T-cell (primary cell): Measurements from ENCODE around the gene PPP1R15B. TPM values are rescaled to one million over a fixed set of nuclear protein-coding genes. Genes with fewer than 3 reads are reported as not detected.
"Not testable (repeated sequence)": the region's sequence is repeated elsewhere in the genome, so short reads cannot be mapped to it uniquely, and the experiment has no call there.

Experiments
- ATAC-seq, 4 experiments: fragments of 200-7000 bp in 3 of 4; fragments of 150-1000 bp in 1 of 4; cut with Tn5 transposase; replicated peaks in 1 of 4; 1 replicate in 3 of 4; 2 replicates in 1 of 4; pipeline ENCODE4 v1.10.0; 2021; ENCODE audit warnings: moderate library complexity in 3 of 4, mild to moderate bottlenecking in 2 of 4, moderate number of reproducible peaks in 1 of 4
- CTCF ChIA-PET, 2 donors: fragments of 300-600 bp; sonication (Branson Sonifier 250); formaldehyde crosslinking; loops; one replicate each; lab custom pipeline; 2022; ENCODE audit warnings: antibody characterized with exemption in 2 of 2; lab: Charles Lee
- POLR2A ChIA-PET, 2 donors: fragments of 300-600 bp; sonication (Branson Sonifier 250); formaldehyde crosslinking; loops; one replicate each; lab custom pipeline; 2022; ENCODE audit warnings: antibody characterized with exemption in 2 of 2; lab: Charles Lee
- DNase-seq, 35 experiments: peaks; one replicate each; pipeline versions ENCODE4 v3.0.0 to v3.0.0-alpha.2; 2013 to 2023
- H3K27ac ChIP-seq: one replicate; pipeline ENCODE4 v1.5.1; 2013; ENCODE audit warnings: low read length
- H3K27me3 ChIP-seq, 2 experiments: replicated peaks in 1 of 2; 1 replicate in 1 of 2; 2 replicates in 1 of 2; pipeline versions ENCODE4 v1.6.1 to v1.7.0; 2013; ENCODE audit warnings: low read length in 1 of 2, mixed read lengths in 1 of 2; ENCODE audit not compliant: control insufficient read depth in 2 of 2, insufficient read depth in 2 of 2; ENCODE audit errors: extremely low read depth in 1 of 2
- H3K36me3 ChIP-seq, 2 donors: 1 replicate in 1 of 2; 2 replicates in 1 of 2; pipeline versions ENCODE4 v1.6.1 to v1.7.0; 2013; ENCODE audit warnings: low read length in 1 of 2; ENCODE audit not compliant: control insufficient read depth in 2 of 2, insufficient read depth in 1 of 2; ENCODE audit errors: extremely low read depth in 1 of 2
- H3K4me1 ChIP-seq, 2 experiments: 1 replicate in 1 of 2; 2 replicates in 1 of 2; pipeline versions ENCODE4 v1.6.1 to v1.7.0; 2013; ENCODE audit warnings: low read length in 2 of 2, mixed read lengths in 1 of 2; ENCODE audit not compliant: insufficient read depth in 2 of 2, control insufficient read depth in 1 of 2; ENCODE audit errors: extremely low read depth in 1 of 2
- H3K4me3 ChIP-seq, 2 donors: 1 replicate in 1 of 2; 2 replicates in 1 of 2; pipeline versions ENCODE4 v1.5.1 to v1.7.0; 2013; ENCODE audit warnings: mild to moderate bottlenecking in 2 of 2, low read length in 1 of 2, moderate library complexity in 1 of 2; ENCODE audit not compliant: control insufficient read depth in 1 of 2; ENCODE audit errors: extremely low read depth in 1 of 2
- H3K9me3 ChIP-seq: 2 replicates; pipeline ENCODE4 v1.7.0; 2013
- H3K27ac Mint-ChIP-seq, 2 donors: one replicate each; pipeline ENCODE4 v1.8.0; 2020 to 2021; ENCODE audit warnings: mild to moderate bottlenecking in 2 of 2, mixed read lengths in 2 of 2
- H3K27me3 Mint-ChIP-seq, 2 donors: one replicate each; pipeline ENCODE4 v1.8.0; 2021 to 2022; ENCODE audit warnings: mixed read lengths in 2 of 2
- H3K36me3 Mint-ChIP-seq: one replicate; pipeline ENCODE4 v1.8.0; 2021; ENCODE audit warnings: mixed read lengths
- H3K4me1 Mint-ChIP-seq, 3 donors: one replicate each; pipeline ENCODE4 v1.8.0; 2020 to 2022; ENCODE audit warnings: mixed read lengths in 3 of 3, mild to moderate bottlenecking in 1 of 3
- H3K4me3 Mint-ChIP-seq, 3 donors: one replicate each; pipeline ENCODE4 v1.8.0; 2020 to 2022; ENCODE audit warnings: mild to moderate bottlenecking in 3 of 3, mixed read lengths in 3 of 3, moderate library complexity in 3 of 3
- H3K9me3 Mint-ChIP-seq, 3 donors: one replicate each; pipeline ENCODE4 v1.8.0; 2020 to 2022; ENCODE audit warnings: mixed read lengths in 3 of 3
- WGBS: methylation state at CpG from one replicate; pipeline ENCODE4 v1.1.5; 2013; ENCODE audit warnings: missing lambda C conversion rate; ENCODE audit not compliant: insufficient coverage; 5-methylcytosine and 5-hydroxymethylcytosine counted together
- total RNA-seq, 35 experiments: library from RNA in 6 of 35; stranded (reverse) in 6 of 35; fragments of 120-200 nt in 1 of 35; gene quantifications; one replicate each; pipeline versions ENCODE4 v1.2.1 to v1.2.4 and lab custom pipeline; 2013 to 2026

PPP1R15B gene
- total RNA-seq, 5 donors from 2014 or later (not counting 1 experiment from before 2014, with no cell fraction given): 67.9 to 151 (median 70.6) TPM

GRCh38 chr1:204426474-204426873 is 14.9 kb upstream of the PPP1R15B start:
- ATAC-seq (no peak), DNase-seq (no peak)
- WGBS: 100% methylated on average over 1 of the region's 2 CpGs
- peaks cover 0 to 5% (median 4%) of the 10 kb centered on the region in 3 donors for H3K4me1 Mint-ChIP-seq
- no peaks in the 10 kb centered on the region for H3K27me3 Mint-ChIP-seq
- H3K27me3 ChIP-seq: no peaks in the 10 kb centered on the region
- peaks cover 56% of the 10 kb centered on the region for H3K36me3 Mint-ChIP-seq
- no peak overlapping the region for H3K4me3 Mint-ChIP-seq
- H3K27ac ChIP-seq: no peak overlapping the region
- H3K36me3 ChIP-seq: peaks cover 7 to 51% of the 10 kb centered on the region in 2 donors
- no peaks in the 10 kb centered on the region for H3K9me3 Mint-ChIP-seq
- no peak overlapping the region for H3K4me3 ChIP-seq
- no peaks in the 10 kb centered on the region for H3K4me1 ChIP-seq
- no peaks in the 10 kb centered on the region for H3K9me3 ChIP-seq
- CTCF ChIA-PET: interaction anchor here in 1 of 2 donors (0.5 kb wide), 1 partner anchor 76 kb away, joined by 3 read pairs; no protein-coding TSS in a partner anchor
- H3K27ac Mint-ChIP-seq: no peak overlapping the region
- POLR2A ChIA-PET: no interaction called here

GRCh38 chr1:204426035-204426436 is 14.4 kb upstream of the PPP1R15B start:
- POLR2A ChIA-PET: no interaction called here
- Histone ChIP-seq H3K4me3 (no peak overlapping the region), H3K9me3 (no peaks in the 10 kb centered on the region), H3K36me3 (peaks cover 7 to 47% of the 10 kb centered on the region in 2 donors), H3K4me1 (no peaks in the 10 kb centered on the region), H3K27me3 (no peaks in the 10 kb centered on the region), H3K27ac (no peak overlapping the region)
- CTCF ChIA-PET: interaction anchor here in 1 of 2 donors (0.5 kb wide), 1 partner anchor 76 kb away, joined by 3 read pairs; no protein-coding TSS in a partner anchor
- no peak for ATAC-seq
- no peaks in the 10 kb centered on the region for H3K27me3 Mint-ChIP-seq
- H3K36me3 Mint-ChIP-seq: peaks cover 52% of the 10 kb centered on the region
- 91% methylated on average over 5 of the region's 5 CpGs for WGBS
- no peaks in the 10 kb centered on the region for H3K9me3 Mint-ChIP-seq
- H3K4me3 Mint-ChIP-seq: no peak overlapping the region
- peaks cover 0 to under 1% (median 0%) of the 10 kb centered on the region in 3 donors for H3K4me1 Mint-ChIP-seq
- DNase-seq: no peak
- no peak overlapping the region for H3K27ac Mint-ChIP-seq

GRCh38 chr1:204424621-204425020 is 13.0 kb upstream of the PPP1R15B start:
- Mint-ChIP-seq H3K4me1 (no peaks in the 10 kb centered on the region), H3K4me3 (no peak overlapping the region), H3K9me3 (no peaks in the 10 kb centered on the region), H3K27me3 (no peaks in the 10 kb centered on the region), H3K27ac (no peak overlapping the region), H3K36me3 (peaks cover 53% of the 10 kb centered on the region)
- POLR2A ChIA-PET: no interaction called here
- ATAC-seq (no peak), DNase-seq (no peak)
- H3K9me3 ChIP-seq: no peaks in the 10 kb centered on the region
- CTCF ChIA-PET: interaction anchor here in 1 of 2 donors (0.6 kb wide), 1 partner anchor 72 kb away, joined by 6 read pairs; no protein-coding TSS in a partner anchor
- no peak overlapping the region for H3K4me3 ChIP-seq
- no peaks in the 10 kb centered on the region for H3K27me3 ChIP-seq
- no CpG with 5 or more reads among the region's 10 CpGs for WGBS
- no peaks in the 10 kb centered on the region for H3K4me1 ChIP-seq
- no peak overlapping the region for H3K27ac ChIP-seq
- H3K36me3 ChIP-seq: peaks cover 7 to 42% of the 10 kb centered on the region in 2 donors

GRCh38 chr1:204422061-204422705 is 10.6 kb upstream of the PPP1R15B start:
- POLR2A ChIA-PET: interaction anchor here in 1 of 2 donors (0.5 kb wide), 1 partner anchor 76 kb away, joined by 4 read pairs; no protein-coding TSS in a partner anchor
- not testable (repeated sequence) for H3K27me3 Mint-ChIP-seq

GRCh38 chr1:204421441-204421840 is 9.8 kb upstream of the PPP1R15B start:
- ChIA-PET CTCF (no interaction called here), POLR2A (interaction anchor here in 1 of 2 donors (0.6 kb wide), 1 partner anchor 122 kb away, joined by 3 read pairs; no protein-coding TSS in a partner anchor)
- Mint-ChIP-seq H3K27me3 (no peaks in the 10 kb centered on the region), H3K36me3 (peaks cover 36% of the 10 kb centered on the region), H3K9me3 (no peaks in the 10 kb centered on the region), H3K4me3 (no peak overlapping the region), H3K27ac (no peak overlapping the region), H3K4me1 (peaks cover 13 to 19% (median 14%) of the 10 kb centered on the region in 3 donors)
- Histone ChIP-seq H3K4me1 (no peaks in the 10 kb centered on the region), H3K27ac (no peak overlapping the region), H3K27me3 (no peaks in the 10 kb centered on the region), H3K9me3 (no peaks in the 10 kb centered on the region), H3K4me3 (no peak overlapping the region), H3K36me3 (peaks cover 7 to 27% of the 10 kb centered on the region in 2 donors)
- no CpG with 5 or more reads among the region's 1 CpG for WGBS
- DNase-seq (no peak), ATAC-seq (no peak)

More at GRCh38 chr1:204422061-204422705, 10.6 kb upstream of the PPP1R15B start:
- Mint-ChIP-seq H3K4me1 (peaks cover 13 to 17% (median 14%) of the 10 kb centered on the region in 3 donors), H3K36me3 (peaks cover 40% of the 10 kb centered on the region)
- H3K27me3 ChIP-seq, DNase-seq, H3K4me3 Mint-ChIP-seq, ATAC-seq, H3K9me3 ChIP-seq, H3K27ac ChIP-seq, H3K4me3 ChIP-seq, CTCF ChIA-PET, H3K27ac Mint-ChIP-seq, H3K4me1 ChIP-seq, H3K9me3 Mint-ChIP-seq: not testable (repeated sequence)
- no CpG with 5 or more reads among the region's 8 CpGs for WGBS
- peaks cover 7 to 32% of the 10 kb centered on the region in 2 donors for H3K36me3 ChIP-seq

- Mint-ChIP-seq H3K27me3 (no peaks in the 10 kb centered on the region), H3K36me3 (peaks cover 25% of the 10 kb centered on the region), H3K27ac (peak overlapping the region in 1 of 2 donors; percentile 71), H3K4me1 (peaks cover 13 to 21% (median 15%) of the 10 kb centered on the region in 3 donors), H3K4me3 (no peak overlapping the region), H3K9me3 (no peaks in the 10 kb centered on the region)
- Histone ChIP-seq H3K27ac (no peak overlapping the region), H3K4me3 (no peak overlapping the region), H3K4me1 (no peaks in the 10 kb centered on the region), H3K27me3 (no peaks in the 10 kb centered on the region), H3K9me3 (no peaks in the 10 kb centered on the region), H3K36me3 (peaks cover 7 to 24% of the 10 kb centered on the region in 2 donors)
- CTCF ChIA-PET: interaction anchor here in 1 of 2 donors (0.7 kb wide), 1 partner anchor 17 kb away, joined by 6 read pairs; no protein-coding TSS in a partner anchor
- ATAC-seq (no peak), DNase-seq (no peak)
- POLR2A ChIA-PET: interaction anchor here in 1 of 2 donors (0.6 kb wide), 1 partner anchor 123 kb away, joined by 3 read pairs; no protein-coding TSS in a partner anchor
- WGBS: 89% methylated on average over 5 of the region's 7 CpGs
Observed at GRCh38 chr1:204420039-204421004, 8.7 kb upstream of the PPP1R15B start.
